ENCODE measurements around the gene DOK4.

DNA sequence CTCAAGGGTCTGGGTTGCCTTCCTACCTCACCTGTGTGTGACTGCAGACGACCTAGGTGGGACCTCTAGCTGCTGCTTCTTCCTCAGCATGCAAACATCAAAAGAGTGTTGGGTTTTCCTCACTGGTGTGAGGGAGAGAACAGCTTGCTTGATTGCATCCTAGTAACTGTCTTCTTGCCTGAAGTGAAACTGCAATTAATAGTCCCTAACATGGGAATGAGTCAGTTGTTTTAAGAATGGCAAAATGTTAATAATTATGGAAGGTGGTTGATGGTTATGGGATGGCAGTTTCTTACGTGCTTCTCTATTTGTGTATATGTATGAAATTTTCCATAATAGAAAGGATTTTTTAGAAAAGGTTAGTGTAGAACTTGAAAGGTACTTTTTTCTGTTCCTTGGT, 17.9 kb downstream of the DOK4 start:
- TF ChIP-seq CEBPB (IDR thresholded peaks at IDR 0.05; ENCODE audit: low read depth) = no peak
- TF ChIP-seq POLR2A (IDR thresholded peaks at IDR 0.05; ENCODE audit: borderline replicate concordance, extremely low read depth, insufficient read depth, insufficient read length) = no peak
- TF ChIP-seq, protein P1, sequence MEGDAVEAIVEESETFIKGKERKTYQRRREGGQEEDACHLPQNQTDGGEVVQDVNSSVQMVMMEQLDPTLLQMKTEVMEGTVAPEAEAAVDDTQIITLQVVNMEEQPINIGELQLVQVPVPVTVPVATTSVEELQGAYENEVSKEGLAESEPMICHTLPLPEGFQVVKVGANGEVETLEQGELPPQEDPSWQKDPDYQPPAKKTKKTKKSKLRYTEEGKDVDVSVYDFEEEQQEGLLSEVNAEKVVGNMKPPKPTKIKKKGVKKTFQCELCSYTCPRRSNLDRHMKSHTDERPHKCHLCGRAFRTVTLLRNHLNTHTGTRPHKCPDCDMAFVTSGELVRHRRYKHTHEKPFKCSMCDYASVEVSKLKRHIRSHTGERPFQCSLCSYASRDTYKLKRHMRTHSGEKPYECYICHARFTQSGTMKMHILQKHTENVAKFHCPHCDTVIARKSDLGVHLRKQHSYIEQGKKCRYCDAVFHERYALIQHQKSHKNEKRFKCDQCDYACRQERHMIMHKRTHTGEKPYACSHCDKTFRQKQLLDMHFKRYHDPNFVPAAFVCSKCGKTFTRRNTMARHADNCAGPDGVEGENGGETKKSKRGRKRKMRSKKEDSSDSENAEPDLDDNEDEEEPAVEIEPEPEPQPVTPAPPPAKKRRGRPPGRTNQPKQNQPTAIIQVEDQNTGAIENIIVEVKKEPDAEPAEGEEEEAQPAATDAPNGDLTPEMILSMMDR (IDR thresholded peaks at IDR 0.05 in 2 of 3, conservative IDR thresholded peaks at IDR 0.05 in 1 of 3; ENCODE audit: borderline replicate concordance in 1 of 3, insufficient read depth in 1 of 3, low read depth in 2 of 3, low read length in 2 of 3) = no peak
- TF ChIP-seq EZH2 (IDR thresholded peaks at IDR 0.05) = no peak
- no peak for TF ChIP-seq ZNF274 (IDR thresholded peaks at IDR 0.05; ENCODE audit: low read depth, low read length)
- TF ChIP-seq POLR2AphosphoS5 (IDR thresholded peaks at IDR 0.05; ENCODE audit: low read depth, low read length) = no peak
